ENCODE results near the gene FARS2. TPM values are rescaled to one million over a fixed set of nuclear protein-coding genes. Genes with fewer than 3 reads are reported as not detected.

FARS2 gene
- total RNA-seq, 2 experiments from 2014 or later, result 22.0 to 23.8 TPM

DNA sequence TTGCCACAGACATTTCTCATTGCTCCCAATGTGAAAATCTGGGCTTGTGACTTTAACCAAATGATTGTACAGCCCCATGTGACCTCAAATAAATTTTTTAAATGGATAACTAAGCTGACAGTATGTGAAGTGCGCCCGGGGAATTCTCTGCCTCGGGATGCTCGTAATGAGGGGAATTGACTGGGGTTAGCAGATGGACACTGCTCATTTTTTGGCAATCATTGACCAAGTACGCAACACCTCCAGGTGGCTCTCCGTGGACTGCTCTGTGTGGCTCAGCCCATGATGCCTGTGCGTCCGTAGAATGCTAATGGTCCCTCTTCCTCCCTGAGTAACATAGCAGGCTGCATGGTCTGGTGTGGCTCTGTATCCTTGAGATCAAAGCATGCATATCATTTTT, 42.4 kb downstream of the FARS2 start:
- POLR2A ChIA-PET, result interaction anchor here (1.0 to 1.3 kb wide), 2 partner anchors 22 to 41 kb away, joined by 3 to 4 read pairs; no protein-coding TSS in a partner anchor
- CTCF ChIA-PET, result interaction anchor here (1.1 to 3.1 kb wide), 11 partner anchors 9 to 160 kb away, joined by 3 to 23 read pairs (median 4); partner anchors contain the start of genes FARS2 and LYRM4

DNA sequence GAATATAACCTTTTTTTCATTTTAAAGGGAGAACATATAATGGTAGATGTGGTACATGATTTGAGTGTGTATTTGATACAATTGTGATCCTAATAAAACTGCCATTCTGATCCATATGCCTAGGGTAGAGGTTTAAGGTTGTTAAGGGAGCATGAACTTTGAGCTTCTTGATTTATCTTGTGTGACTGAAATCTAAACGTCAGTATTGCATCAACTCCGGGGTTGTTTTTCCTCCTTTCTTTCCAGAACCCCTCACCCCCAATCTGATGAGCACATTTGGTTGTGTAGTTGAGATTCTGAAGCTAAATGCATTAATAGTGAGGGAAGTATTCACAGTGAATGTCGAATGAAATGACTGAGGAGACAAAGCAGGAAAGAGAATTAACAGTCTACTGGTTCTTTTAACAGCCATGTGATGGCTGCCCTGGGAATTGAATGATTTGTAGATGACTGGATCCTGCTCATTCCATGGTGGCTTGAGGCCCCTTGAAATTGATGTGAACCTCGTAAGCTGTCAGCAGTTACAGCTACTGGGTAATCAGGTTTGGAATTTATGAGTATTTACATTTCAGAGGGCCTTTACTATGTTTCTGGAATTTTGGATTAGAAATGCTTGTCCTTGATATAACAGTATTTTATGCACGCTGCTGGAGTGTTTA, 44.8 kb downstream of the FARS2 start:
- ChIA-PET CTCF (no interaction called here), POLR2A (no interaction called here)

DNA sequence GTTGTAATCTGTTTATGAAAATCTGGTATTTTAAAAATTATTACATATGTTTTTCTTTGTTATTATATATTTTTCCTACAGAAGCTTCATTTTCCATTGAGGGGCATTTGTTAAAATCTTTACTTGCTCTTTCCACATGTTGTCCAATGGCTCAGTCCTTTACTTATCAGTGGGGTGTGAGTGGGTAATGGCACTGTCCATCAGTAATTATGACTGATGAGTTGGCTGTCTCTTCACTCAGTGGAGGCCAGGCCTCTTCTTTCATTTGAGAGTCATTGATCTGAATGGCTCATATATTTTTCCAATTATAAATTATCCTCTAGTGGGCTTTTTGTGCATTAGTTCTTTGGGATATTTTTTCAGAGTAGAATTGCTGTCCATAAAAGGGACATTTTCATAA, 45.7 kb downstream of the FARS2 start:
- CTCF ChIA-PET, result no interaction called here
- POLR2A ChIA-PET, result no interaction called here

DNA sequence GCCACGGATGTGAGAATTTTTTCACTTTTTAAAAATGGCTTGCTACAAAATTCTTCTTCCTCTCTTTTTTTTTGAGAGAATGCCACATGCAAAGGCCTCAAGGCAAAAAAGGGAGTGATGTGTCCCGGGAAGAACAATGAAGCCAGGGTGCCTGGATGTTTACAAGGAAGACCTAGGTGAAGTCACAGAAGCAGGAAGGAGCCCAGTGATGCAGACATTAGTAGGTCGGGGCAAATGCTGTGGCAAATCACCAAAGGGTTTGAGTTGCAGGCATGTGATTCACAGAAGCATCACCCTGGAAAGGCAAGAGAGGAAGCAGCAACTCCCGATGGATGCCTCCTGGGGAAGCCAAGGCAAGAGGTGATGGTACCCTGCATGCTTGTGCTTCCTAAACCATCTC, 46.8 kb downstream of the FARS2 start:
- ChIA-PET CTCF (no interaction called here), POLR2A (no interaction called here)

DNA sequence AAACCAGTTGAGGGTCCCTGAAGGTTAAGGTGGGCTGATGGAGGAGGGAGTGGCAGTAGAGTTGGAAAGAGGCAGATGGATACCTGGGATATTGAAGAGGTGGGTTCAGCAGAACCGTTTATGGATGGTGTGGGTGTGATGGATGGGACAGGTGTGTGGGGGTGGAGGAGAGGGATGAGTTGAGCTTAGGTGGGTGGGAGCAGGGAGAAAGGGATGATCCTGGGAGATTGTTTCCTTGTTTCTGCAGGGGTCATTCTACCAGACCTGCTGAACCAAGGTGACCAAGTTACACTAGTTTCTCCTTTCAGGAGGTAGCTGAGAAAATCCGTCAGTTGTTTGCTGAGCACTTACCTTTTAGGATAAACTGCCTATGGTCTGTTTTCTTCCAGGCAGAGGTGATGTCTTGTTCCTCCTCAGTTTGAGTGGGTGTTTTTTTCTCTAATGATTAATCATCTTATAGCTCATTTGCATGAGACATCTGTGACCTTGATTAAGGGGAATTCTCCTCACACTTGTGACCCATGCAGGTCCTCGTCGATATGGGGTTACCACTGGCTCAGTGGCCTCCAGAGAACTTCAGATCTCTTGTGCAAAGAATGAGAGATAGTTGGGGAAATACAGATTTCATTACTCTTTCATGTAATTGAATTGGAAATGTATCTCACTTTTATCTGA, 53.0 kb downstream of the FARS2 start:
- POLR2A ChIA-PET, result no interaction called here
- CTCF ChIA-PET, result interaction anchor here (0.6 kb wide), 1 partner anchor 18 kb away, joined by 3 read pairs; no protein-coding TSS in a partner anchor

DNA sequence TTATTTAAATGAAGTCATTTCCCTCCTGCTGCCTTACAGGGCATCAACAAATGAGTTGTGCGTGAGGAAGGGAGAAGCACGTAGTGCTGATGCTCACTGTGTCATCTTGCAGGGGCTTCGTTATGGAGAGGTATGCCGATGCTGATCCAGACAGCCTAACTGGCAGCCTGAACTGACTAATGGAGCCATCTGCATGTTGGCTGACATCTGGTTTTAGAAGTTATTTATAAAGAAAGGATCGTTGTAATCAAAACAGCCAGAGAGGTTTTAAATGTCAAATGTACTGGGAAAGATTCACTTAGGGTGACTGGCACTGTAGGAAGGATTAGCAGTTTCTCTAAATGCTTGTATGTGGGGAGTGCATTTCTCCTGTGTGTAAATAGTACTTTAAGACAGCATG, 54.6 kb downstream of the FARS2 start:
- CTCF ChIA-PET, result no interaction called here

DNA sequence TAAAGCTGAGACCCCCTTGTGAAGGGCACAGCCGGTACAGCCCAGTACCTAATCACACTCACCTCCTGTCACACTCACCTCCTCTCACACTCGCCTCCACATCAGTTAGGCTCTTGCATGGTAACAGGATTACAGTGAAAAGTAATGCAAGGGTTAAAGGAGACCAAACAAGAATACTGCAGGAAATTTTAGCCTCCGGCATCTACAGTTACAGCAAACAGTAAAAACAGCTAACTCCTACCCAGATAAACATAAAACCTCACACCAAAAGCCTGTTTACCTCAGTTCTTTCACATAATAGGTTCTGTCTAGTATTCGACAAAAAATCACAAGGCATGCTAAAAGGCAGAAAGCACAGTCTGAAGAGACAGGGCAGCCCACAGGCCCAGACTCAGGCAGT, 55.6 kb downstream of the FARS2 start:
- CTCF ChIA-PET, result interaction anchor here (0.5 kb wide), 1 partner anchor 15 kb away, joined by 4 read pairs; no protein-coding TSS in a partner anchor
- POLR2A ChIA-PET, result no interaction called here

More for the DNA sequence above, 54.6 kb downstream of the FARS2 start:
- POLR2A ChIA-PET, result no interaction called here

DNA sequence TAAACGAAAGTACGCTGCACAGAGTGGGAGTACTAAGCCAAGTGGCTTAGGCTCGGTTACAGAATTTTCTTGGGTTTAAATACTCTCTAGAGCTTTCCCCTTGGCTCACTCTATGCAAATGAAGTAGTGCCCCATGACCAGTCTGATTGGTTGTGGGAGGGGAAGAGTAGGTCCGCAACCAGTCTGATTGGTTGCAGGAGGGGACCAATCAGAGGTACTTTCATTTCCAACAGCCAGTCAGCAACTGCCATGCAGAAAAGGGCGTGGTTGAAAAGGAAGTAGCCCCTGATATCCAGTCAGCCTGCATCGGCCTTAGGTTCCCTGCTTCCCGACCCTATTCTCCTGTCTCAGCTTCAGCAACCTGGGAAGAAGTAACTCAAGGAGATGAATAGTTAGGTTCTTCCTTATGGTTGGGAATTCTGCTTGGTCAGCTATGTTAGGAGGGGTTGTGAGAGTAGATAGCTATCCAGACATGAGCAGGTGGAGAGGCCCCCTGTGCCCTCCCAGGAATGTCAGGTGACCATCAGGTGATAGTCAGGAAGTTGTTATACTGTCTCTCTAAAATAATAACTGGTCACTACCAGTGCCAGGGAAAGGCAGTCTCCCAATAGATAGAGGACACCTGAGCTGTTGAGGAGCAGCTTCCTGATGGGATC, 57.4 kb downstream of the FARS2 start:
- ChIA-PET POLR2A (no interaction called here), CTCF (no interaction called here)

DNA sequence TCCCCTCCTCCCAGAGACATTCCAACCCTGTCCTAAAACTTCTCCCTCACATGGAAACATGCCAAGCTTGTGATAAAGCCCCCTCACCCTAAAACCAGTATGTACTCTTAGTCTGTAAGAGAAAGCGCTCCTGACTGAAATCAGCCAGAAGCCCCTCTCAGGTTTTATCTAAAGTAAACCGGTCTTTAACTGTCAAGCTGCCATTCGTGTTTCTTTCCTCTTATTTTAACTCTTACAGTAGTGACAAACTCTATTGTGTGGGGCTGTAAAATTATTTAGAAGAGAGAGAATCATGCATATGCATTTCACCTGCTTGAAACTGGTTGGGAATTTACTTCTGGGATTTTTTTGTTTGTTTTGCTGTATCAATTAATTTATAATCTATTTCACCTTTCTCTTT, 62.7 kb downstream of the FARS2 start:
- CTCF ChIA-PET, result interaction anchor here (1.5 kb wide), 1 partner anchor 109 kb away, joined by 4 read pairs; no protein-coding TSS in a partner anchor
- POLR2A ChIA-PET, result no interaction called here

DNA sequence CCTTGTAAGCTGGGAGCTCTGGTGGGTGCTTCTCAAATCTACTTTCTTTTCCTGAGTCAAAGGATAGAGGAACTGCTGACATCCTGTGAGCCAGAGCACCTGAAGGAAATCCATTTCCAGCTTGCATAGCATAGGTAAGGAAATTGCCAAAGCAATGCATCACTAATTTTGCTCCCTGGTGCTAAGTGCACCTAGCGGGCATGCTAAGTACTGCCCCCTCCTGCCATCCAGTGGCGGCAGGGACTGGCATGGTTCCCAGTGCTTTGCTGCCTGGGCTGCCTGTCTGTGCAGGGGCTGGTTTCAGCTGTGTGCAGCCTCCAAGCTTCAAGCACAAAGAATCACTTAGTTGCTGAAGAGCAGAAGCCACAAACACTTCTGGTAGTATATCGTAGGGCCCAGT, 63.9 kb downstream of the FARS2 start:
- POLR2A ChIA-PET, result no interaction called here
- CTCF ChIA-PET, result interaction anchor here (1.3 to 1.5 kb wide), 2 partner anchors 18 to 110 kb away, joined by 4 read pairs; no protein-coding TSS in a partner anchor

DNA sequence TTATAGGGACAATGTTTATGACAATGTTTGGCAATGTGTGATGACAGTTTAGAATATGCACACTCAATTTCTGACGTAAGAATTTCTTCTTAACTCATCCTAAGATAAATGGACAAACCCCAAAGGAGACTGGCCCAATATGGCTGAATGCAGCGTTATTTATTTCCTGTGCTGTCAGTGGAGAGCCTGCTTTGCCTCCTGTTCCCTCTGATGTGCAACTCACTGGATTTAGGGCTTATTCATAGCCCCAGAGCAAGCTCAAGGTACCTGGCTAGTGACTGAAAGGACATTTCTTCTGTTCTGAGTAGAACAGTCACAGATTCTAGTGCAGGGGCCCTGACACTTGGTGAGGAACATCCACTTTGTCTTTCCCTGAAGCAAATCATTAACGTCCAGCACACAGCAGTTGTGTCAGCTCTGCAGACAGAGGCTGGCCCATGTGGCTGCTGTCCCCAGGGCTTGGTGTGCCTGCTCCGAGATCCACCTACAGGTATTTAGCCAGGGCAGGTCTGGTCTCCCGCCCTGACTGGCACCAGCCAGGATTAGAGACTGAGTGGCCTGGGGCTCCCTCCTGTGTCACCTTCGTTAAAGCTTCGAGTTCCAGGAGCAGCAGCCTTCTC, 64.8 kb downstream of the FARS2 start:
- POLR2A ChIA-PET, result no interaction called here
- CTCF ChIA-PET, result no interaction called here

DNA sequence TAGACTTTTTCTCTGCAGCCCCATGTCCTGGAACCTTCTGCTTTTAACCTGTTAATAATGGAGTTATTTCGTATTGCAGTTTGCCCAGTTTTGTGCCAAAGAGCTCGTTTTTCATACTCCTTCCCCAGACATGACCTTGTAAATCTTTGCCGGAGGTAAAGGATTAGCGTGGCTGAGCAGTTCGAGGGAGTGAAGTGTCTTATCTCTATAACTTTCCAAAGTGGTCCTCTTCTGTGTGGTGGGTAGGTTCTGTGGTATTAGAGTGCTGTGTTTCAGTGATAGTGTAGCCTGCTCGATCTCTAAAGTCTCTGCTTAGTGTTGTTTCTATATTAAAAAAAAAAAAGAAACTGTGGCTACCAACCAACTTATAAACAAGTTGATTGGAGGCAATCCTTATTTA, 67.5 kb downstream of the FARS2 start:
- ChIA-PET POLR2A (no interaction called here), CTCF (interaction anchor here (1.0 kb wide), 1 partner anchor 11 kb away, joined by 3 read pairs; no protein-coding TSS in a partner anchor)

DNA sequence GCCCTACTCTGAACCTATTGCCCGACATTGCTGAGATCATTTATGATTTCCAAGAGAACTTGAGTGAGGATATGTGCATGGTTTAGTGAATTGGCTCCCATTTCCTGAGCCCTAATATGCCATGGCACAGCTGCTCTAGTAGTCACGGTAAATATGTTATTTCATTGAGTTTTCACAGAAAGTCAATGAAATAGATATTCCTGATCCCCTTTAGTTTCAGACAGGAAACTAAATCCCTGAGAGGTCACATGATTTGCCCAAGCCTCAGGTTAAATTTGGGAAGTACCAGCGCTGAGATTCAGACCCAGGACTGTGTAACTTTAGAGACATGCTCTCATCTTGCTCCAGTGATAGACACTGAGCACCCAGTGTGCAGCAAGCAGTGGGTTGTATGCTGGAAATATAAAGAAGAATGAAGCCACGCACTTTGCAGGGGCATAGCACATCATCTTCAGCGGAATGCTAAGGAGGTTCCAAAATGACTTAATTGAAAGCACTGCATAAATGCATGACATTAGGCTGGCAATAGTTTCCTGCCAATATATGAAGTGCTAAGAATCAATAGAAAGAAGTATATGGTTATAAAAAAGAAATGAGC, 70.6 kb downstream of the FARS2 start:
- POLR2A ChIA-PET, result no interaction called here
- CTCF ChIA-PET, result no interaction called here

DNA sequence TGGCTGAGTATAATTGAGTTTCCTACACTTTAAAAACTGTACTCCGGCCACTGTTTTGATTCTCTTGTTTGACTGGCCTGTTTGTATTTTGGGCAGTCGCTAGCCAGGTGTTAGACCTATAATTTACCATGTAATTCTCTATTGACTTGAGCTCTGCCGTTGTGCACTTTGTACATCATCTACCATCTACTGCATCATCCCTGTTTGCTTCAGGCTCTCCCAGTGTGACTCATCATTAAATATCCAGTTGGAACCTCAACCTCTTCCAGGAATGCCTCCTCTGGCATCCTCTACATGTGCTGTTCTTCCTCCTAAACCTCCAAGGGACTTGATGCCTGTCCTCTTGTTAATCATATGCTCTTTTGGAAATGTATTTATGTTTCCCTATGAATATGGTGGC, 72.3 kb downstream of the FARS2 start:
- CTCF ChIA-PET, result no interaction called here
- POLR2A ChIA-PET, result no interaction called here

DNA sequence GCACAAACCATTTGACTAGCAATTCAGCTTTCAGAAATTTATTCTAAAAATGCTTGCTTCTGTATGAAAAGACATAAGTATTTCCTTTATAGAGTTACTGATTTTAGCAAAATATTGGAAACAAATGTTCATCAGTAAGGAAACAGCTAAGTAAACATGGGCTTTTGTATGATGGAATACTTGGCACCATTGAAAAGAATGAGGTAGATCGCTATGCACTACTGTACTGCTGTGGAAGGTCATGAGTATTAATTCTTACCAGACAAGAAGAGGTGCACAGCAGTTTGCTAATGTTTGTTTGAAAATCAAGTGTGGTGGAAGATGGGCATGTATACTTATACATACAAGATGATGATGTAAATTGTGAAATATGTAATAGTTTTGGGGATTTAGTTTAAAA, 73.0 kb downstream of the FARS2 start:
- ChIA-PET POLR2A (no interaction called here), CTCF (no interaction called here)

DNA sequence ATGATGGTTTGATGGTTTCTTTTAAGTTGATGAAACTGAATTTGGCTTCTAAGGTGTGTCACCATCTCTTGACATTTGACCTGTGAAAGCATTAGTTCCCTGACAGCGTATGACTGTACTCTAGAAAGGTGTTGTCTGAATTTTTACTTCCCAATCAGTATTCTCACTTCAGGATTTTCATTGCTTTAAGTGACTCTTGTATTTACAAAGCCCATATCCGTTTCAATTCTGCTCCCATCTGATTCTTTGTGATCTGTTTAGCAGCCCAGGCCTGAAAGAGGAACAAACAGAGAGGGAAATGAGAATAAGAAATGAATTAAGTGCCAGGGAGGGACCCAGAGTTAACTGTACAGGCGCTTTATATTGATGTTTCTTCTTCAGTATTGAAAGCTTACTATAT, 73.7 kb downstream of the FARS2 start:
- ChIA-PET CTCF (no interaction called here), POLR2A (no interaction called here)

DNA sequence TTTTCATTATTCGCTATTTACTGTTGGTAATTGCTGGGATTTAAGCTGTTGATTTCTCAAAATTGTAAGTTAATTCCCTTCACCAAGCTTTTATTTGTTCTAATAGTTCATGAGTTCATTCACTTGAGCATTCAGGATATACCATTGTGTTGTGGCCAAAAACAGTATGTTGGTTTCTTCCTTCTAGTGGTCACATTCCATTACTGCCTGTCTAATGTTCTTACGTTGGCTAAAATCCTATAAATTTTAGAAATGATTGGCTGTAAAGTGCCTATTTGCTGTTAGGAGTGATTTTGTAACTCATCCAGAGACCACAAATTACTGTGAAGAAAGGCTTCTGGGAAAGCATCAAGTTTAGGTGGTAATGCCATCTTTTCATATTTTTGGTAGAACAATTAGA, 76.3 kb downstream of the FARS2 start:
- POLR2A ChIA-PET, result no interaction called here
- CTCF ChIA-PET, result no interaction called here

DNA sequence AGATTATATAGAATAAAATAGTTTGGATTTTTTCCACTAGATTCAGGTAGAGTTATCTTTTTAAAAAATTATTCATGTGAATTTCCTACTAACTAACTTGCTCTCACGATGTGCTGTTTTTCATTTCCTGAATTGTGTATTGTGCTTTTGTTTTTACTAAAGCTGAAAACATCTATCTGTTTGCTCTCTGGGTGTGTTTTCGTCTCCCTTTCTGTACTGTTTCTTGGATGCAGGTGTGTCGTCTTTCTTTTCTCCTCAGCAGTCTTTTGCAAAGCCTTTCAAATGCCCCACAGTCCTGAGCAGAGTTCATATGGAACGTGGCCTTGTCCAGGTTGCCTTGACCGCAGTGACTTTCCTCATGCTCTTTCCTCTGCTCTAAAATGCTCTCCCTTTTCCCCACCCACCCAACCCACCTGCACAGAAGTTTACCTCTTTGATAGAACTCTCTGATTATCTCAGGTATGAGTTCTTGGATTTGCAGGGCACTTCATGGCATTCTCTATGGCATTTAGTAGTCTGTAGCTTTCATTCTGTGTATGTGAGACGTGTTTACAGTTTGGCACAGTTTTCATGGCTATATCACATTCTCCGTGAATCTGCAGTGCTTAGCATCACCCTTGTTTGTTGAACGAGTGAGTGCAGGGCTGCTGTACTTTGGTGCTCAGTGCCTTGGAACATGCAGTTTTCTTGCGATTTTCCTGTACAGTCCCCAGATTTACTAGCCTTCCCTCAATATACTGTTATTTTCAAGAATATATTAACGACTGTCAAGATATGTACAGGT, 77.1 kb downstream of the FARS2 start:
- ChIA-PET CTCF (no interaction called here), POLR2A (no interaction called here)

DNA sequence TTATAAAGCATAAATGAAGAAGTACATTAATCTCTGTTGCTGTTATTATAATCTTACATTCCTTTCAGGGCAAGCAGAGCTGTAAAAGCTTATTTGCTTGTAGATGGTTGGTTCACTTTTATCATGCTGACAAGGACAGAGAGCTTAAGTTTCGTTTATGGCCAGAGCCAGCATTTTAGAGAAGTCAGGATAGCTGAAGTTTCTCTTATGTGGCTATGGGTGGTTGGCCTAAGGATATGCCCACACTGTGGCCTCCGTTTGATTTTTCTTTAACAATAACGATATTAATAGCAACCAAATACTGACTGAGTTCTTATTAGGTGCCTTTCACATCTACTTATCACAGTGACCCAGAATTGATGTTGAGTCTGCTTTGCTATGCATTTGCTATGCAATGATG, 78.5 kb downstream of the FARS2 start:
- CTCF ChIA-PET, result interaction anchor here (0.8 to 1.7 kb wide), 2 partner anchors 11 to 196 kb away, joined by 3 to 4 read pairs; no protein-coding TSS in a partner anchor
- POLR2A ChIA-PET, result no interaction called here
